SU-DHL-6 (cell line): ENCODE data around the gene BTG1.

Experiments used
- CTCF ChIP-seq: fragments of 200-600 bp; sonication (generic); IDR thresholded peaks from one replicate; pipeline ENCODE4 v1.5.1; 2017; ENCODE audit warnings: antibody characterized with exemption, mild to moderate bottlenecking, low read length, moderate library complexity; ENCODE audit not compliant: insufficient read depth, poor library complexity, severe bottlenecking
- EZH2phosphoT487 ChIP-seq: fragments of 200-600 bp; sonication (generic), shearing (Covaris generic); conservative IDR thresholded peaks from 2 replicates; pipeline ENCODE4 v1.6.1; 2018; ENCODE audit warnings: mild to moderate bottlenecking, antibody characterized with exemption, low read length, moderate library complexity, mixed read lengths

- TF ChIP-seq CTCF: no peak
- no peak for TF ChIP-seq EZH2phosphoT487
Measured at GRCh38 chr12:92170050-92170449, 24.4 kb upstream of the BTG1 start.
